ENCODE results near the gene ZDHHC14.

- TF ChIP-seq CTCF (IDR thresholded peaks at IDR 0.05) (no peak), POLR2A (IDR thresholded peaks at IDR 0.05) (no peak)
These were observed 572 bp upstream of the ZDHHC14 start for GRCh38 chr6:157380458-157380778.
